Thoracic aorta (tissue), 2 donors: Measurements from ENCODE around the gene MYH3. TPM values are rescaled to one million over a fixed set of nuclear protein-coding genes. Genes with fewer than 3 reads are reported as not detected.
"Not testable (repeated sequence)": the region's sequence is repeated elsewhere in the genome, so short reads cannot be mapped to it uniquely, and the experiment has no call there.

Experiments
- ATAC-seq: fragments of 150-250 bp; one replicate; pipeline ENCODE4 v1.8.0; 2017; ENCODE audit warnings: low read depth; ENCODE audit not compliant: insufficient number of reproducible peaks, low FRiP score
- DNase-seq: peaks from one replicate; pipeline ENCODE4 v3.0.0-alpha.2; 2020; ENCODE audit warnings: low spot score
- H3K27ac ChIP-seq, 2 donors: fragments of 200-600 bp; sonication (generic); 1 replicate in 1 of 2; 2 replicates in 1 of 2; pipeline ENCODE4 v1.5.1; 2016; ENCODE audit warnings: mild to moderate bottlenecking in 2 of 2, moderate library complexity in 2 of 2
- H3K27me3 ChIP-seq: fragments of 200-600 bp; sonication (generic); replicated peaks from 2 replicates; pipeline ENCODE4 v1.6.0; 2016; ENCODE audit warnings: mild to moderate bottlenecking; ENCODE audit not compliant: insufficient read depth
- H3K36me3 ChIP-seq: fragments of 200-600 bp; sonication (generic); one replicate; pipeline ENCODE4 v1.5.1; 2016
- H3K4me1 ChIP-seq, 2 donors: fragments of 200-600 bp; sonication (generic); 1 replicate in 1 of 2; 2 replicates in 1 of 2; pipeline versions ENCODE4 v1.5.1 to v1.6.0; 2016; ENCODE audit warnings: low read depth in 2 of 2, mild to moderate bottlenecking in 1 of 2; ENCODE audit not compliant: control insufficient read depth in 1 of 2
- H3K4me3 ChIP-seq: fragments of 200-600 bp; sonication (generic); 2 replicates; pipeline ENCODE4 v1.5.1; 2016; ENCODE audit warnings: mild to moderate bottlenecking
- H3K9me3 ChIP-seq: fragments of 200-600 bp; sonication (generic); 2 replicates; pipeline ENCODE4 v1.5.1; 2016
- CTCF ChIP-seq: fragments of 200-600 bp; sonication (generic); IDR thresholded peaks from one replicate; pipeline ENCODE4 v1.5.1; 2019; ENCODE audit warnings: antibody characterized with exemption
- total RNA-seq, 2 donors: library from RNA; depleted of rRNA; stranded (reverse); fragments of >200 nt; gene quantifications; one replicate each; pipeline versions ENCODE4 v1.1.0 to v1.2.3, GENCODE V29; 2016

MYH3 gene
- total RNA-seq, 2 donors from 2014 or later: 3.0 to 7.1 TPM

GRCh38 chr17:10697092-10698081 lies 40.3 kb upstream of the MYH3 start, which contains the start of the genes ADPRM and SCO1:
TSS of gene ADPRM (plus strand) at chr17:10697594. CDS start at chr17:10704927, 7,333 bp downstream.
TSS of gene SCO1 (minus strand) at chr17:10697533. CDS start at chr17:10697507, 26 bp downstream.
- Histone ChIP-seq H3K27me3 (no peaks in the 10 kb centered on the region), H3K36me3 (peaks cover under 1% of the 10 kb centered on the region), H3K9me3 (no peaks in the 10 kb centered on the region), H3K4me1 (peaks cover 20 to 24% of the 10 kb centered on the region in 2 donors), H3K27ac (peak within 1 kb of the TSS; percentile 91 to 94), H3K4me3 (peak within 1 kb of the TSS; percentile 80)
- DNase-seq: peak; percentile 86
- ATAC-seq: peak; percentile 90
- TF ChIP-seq CTCF: peak; percentile 33

- Histone ChIP-seq H3K4me3 (peak overlapping the region; percentile 80), H3K4me1 (peaks cover 20 to 24% of the 10 kb centered on the region in 2 donors)
- not testable (repeated sequence) for H3K27ac ChIP-seq, H3K9me3 ChIP-seq, H3K36me3 ChIP-seq, ATAC-seq, DNase-seq, H3K27me3 ChIP-seq
These were observed 38.8 kb upstream of the MYH3 start for GRCh38 chr17:10695875-10696407.

GRCh38 chr17:10687499-10687898 lies 30.4 kb upstream of the MYH3 start:
- DNase-seq (no peak), ATAC-seq (no peak)
- Histone ChIP-seq H3K36me3 (peaks cover 22% of the 10 kb centered on the region), H3K27ac (no peak overlapping the region), H3K4me1 (peaks cover 0 to under 1% of the 10 kb centered on the region in 2 donors), H3K9me3 (no peaks in the 10 kb centered on the region), H3K27me3 (no peaks in the 10 kb centered on the region), H3K4me3 (no peak overlapping the region)
- no peak for TF ChIP-seq CTCF

GRCh38 chr17:10683853-10684252 lies 26.7 kb upstream of the MYH3 start:
- no peaks in the 10 kb centered on the region for H3K9me3 ChIP-seq
- no peak for ATAC-seq
- no peak for DNase-seq
- peak overlapping the region in 1 of 2 donors; percentile 15 for H3K27ac ChIP-seq
- TF ChIP-seq CTCF: no peak
- H3K4me1 ChIP-seq: peaks cover 19 to 22% of the 10 kb centered on the region in 2 donors
- peaks cover 22% of the 10 kb centered on the region for H3K36me3 ChIP-seq
- H3K4me3 ChIP-seq: no peak overlapping the region
- H3K27me3 ChIP-seq: no peaks in the 10 kb centered on the region

GRCh38 chr17:10681866-10682446 lies 24.8 kb upstream of the MYH3 start:
- ATAC-seq: no peak
- H3K27ac ChIP-seq: peak overlapping the region; percentile 37 to 74

More at GRCh38 chr17:10681866-10682446, 24.8 kb upstream of the MYH3 start:
- peaks cover 19 to 22% of the 10 kb centered on the region in 2 donors for H3K4me1 ChIP-seq
- no peaks in the 10 kb centered on the region for H3K9me3 ChIP-seq
- H3K36me3 ChIP-seq: peaks cover 28% of the 10 kb centered on the region
- no peaks in the 10 kb centered on the region for H3K27me3 ChIP-seq
- TF ChIP-seq CTCF: no peak
- H3K4me3 ChIP-seq: peak overlapping the region; percentile 44
- no peak for DNase-seq
